ENCODE data around the gene APH1B. TPM values are rescaled to one million over a fixed set of nuclear protein-coding genes. Genes with fewer than 3 reads are reported as not detected.

The APH1B gene
- total RNA-seq, 1 experiment from 2014 or later = 14.0 TPM

- no peak overlapping the region for H3K27ac ChIP-seq (ENCODE audit: low read length)
- POLR2A ChIA-PET = no interaction called here
Observed at GRCh38 chr15:63323798-63324563, 46.6 kb downstream of the APH1B start.

GRCh38 chr15:63324770-63325169, 47.4 kb downstream of the APH1B start:
- ChIA-PET POLR2A (no interaction called here), CTCF (no interaction called here)
- H3K27me3 ChIP-seq (ENCODE audit: control insufficient read depth, insufficient read depth, low read length) = no peaks in the 10 kb centered on the region
- ATAC-seq (no peak), DNase-seq (ENCODE audit: low read depth, low spot score) (no peak)
- TF ChIP-seq TCF7L2 (IDR thresholded peaks at IDR 0.05; ENCODE audit: low read depth, low read length) (no peak), SIN3A (IDR thresholded peaks at IDR 0.05; ENCODE audit: borderline replicate concordance, insufficient read depth, low read depth, low read length) (no peak), CTCF (IDR thresholded peaks at IDR 0.05) (no peak), REST (IDR thresholded peaks at IDR 0.05; ENCODE audit: insufficient read depth in 1 of 2, low read depth in 2 of 2, low read length in 1 of 2) (no peak), POLR2AphosphoS5 (IDR thresholded peaks at IDR 0.05; ENCODE audit: low read depth, low read length) (no peak)
- H3K36me3 ChIP-seq (ENCODE audit: control insufficient read depth, insufficient read depth, low read length) = no peaks in the 10 kb centered on the region
- no peaks in the 10 kb centered on the region for H3K9me3 ChIP-seq (ENCODE audit: control insufficient read depth, insufficient read depth, low read depth, low read length)
- in situ Hi-C loops (cut with HindIII; ENCODE audit: low pct_unique_long_range_greater_than_20kb, low sequenced_read_pairs) = no loop called here
- no peak overlapping the region for H3K4me3 ChIP-seq (ENCODE audit: low read depth in 2 of 2, low read length in 2 of 2)
- no TSS peak for BruUV-seq (replicated peaks)
- H3K27ac ChIP-seq (ENCODE audit: low read length) = no peak overlapping the region
- intact Hi-C loops (cut with micrococcal nuclease; ENCODE audit: unreplicated experiment) = no loop called here
- H3K4me1 ChIP-seq (ENCODE audit: control insufficient read depth, insufficient read depth, low read length) = no peaks in the 10 kb centered on the region

More at GRCh38 chr15:63323798-63324563, 46.6 kb downstream of the APH1B start:
- Histone ChIP-seq H3K9me3 (ENCODE audit: control insufficient read depth, insufficient read depth, low read depth, low read length) (no peaks in the 10 kb centered on the region), H3K4me3 (ENCODE audit: low read depth in 2 of 2, low read length in 2 of 2) (no peak overlapping the region), H3K27me3 (ENCODE audit: control insufficient read depth, insufficient read depth, low read length) (no peaks in the 10 kb centered on the region), H3K4me1 (ENCODE audit: control insufficient read depth, insufficient read depth, low read length) (no peaks in the 10 kb centered on the region), H3K36me3 (ENCODE audit: control insufficient read depth, insufficient read depth, low read length) (no peaks in the 10 kb centered on the region)
- CTCF ChIA-PET = no interaction called here
- in situ Hi-C loops (cut with HindIII; ENCODE audit: low pct_unique_long_range_greater_than_20kb, low sequenced_read_pairs) (no loop called here), intact Hi-C loops (cut with micrococcal nuclease; ENCODE audit: unreplicated experiment) (no loop called here)
- no peak for DNase-seq (ENCODE audit: low read depth, low spot score)
- TF ChIP-seq POLR2AphosphoS5 (IDR thresholded peaks at IDR 0.05; ENCODE audit: low read depth, low read length) = no peak
- no peak for TF ChIP-seq SIN3A (IDR thresholded peaks at IDR 0.05; ENCODE audit: borderline replicate concordance, insufficient read depth, low read depth, low read length)
- TF ChIP-seq REST (IDR thresholded peaks at IDR 0.05; ENCODE audit: insufficient read depth in 1 of 2, low read depth in 2 of 2, low read length in 1 of 2) = no peak
- TF ChIP-seq TCF7L2 (IDR thresholded peaks at IDR 0.05; ENCODE audit: low read depth, low read length) = no peak
- TF ChIP-seq CTCF (IDR thresholded peaks at IDR 0.05) = no peak
- ATAC-seq = no peak
- BruUV-seq (replicated peaks) = no TSS peak

Data from Panc1 (cell line).